ENCODE measurements around the gene TTC39B.

The TTC39B gene

DNA sequence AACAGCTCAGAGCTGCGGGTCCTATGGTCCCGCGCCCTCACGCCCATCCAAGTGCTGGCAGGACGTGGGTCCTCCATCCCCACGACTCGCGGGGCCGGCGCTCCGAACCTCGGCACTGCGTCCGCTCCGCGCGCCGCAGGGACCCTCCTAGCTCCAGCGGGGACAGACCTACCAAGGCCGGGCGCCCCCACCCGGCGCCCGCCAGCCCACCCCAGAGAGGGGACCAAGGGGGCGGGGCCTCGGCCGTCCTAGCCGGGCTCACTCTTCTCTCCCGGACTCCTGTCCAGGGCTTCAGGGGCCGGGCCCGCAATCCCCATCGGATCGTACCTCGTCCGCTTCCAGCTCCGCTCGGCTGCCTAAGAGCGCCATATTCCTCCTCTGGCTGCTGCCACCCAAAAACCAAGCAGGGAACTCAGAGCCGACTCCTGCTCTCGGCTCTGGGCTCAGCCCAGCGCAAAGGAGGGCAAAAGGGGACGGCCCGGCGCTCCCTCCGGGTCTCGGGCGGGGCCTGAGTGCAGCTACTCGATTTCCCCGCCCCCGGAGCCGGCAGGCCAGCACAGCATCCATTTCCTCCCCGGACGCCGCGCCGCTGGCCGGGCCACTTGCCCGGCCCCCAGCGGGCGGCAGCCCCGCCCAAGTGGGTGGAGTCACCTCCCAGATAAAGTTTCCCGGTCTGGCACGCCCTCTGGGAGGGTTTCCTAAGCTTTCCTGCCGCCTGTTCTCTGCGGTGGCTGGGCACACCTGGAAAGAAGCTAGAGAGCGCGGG is at the start of gene TTC39B:
Gene TTC39B, minus strand, starts transcription at position 460 of the 766 bp plus-strand sequence. Its CDS starts 91 bp downstream, at position 369.
- no peaks in the 10 kb centered on the region for H3K36me3 ChIP-seq (ENCODE audit: control insufficient read depth, insufficient read depth, low read length)
- DNase-seq (ENCODE audit: extremely low read depth, insufficient read length), result peak; percentile 82
- TF ChIP-seq, protein P1, sequence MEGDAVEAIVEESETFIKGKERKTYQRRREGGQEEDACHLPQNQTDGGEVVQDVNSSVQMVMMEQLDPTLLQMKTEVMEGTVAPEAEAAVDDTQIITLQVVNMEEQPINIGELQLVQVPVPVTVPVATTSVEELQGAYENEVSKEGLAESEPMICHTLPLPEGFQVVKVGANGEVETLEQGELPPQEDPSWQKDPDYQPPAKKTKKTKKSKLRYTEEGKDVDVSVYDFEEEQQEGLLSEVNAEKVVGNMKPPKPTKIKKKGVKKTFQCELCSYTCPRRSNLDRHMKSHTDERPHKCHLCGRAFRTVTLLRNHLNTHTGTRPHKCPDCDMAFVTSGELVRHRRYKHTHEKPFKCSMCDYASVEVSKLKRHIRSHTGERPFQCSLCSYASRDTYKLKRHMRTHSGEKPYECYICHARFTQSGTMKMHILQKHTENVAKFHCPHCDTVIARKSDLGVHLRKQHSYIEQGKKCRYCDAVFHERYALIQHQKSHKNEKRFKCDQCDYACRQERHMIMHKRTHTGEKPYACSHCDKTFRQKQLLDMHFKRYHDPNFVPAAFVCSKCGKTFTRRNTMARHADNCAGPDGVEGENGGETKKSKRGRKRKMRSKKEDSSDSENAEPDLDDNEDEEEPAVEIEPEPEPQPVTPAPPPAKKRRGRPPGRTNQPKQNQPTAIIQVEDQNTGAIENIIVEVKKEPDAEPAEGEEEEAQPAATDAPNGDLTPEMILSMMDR (IDR thresholded peaks at IDR 0.05; ENCODE audit: insufficient read depth, low read length, poor library complexity, severe bottlenecking), result no peak
- peak within 1 kb of the TSS; percentile 76 for H3K4me3 ChIP-seq (replicated peaks; ENCODE audit: low read depth, low read length)
- no peaks in the 10 kb centered on the region for H3K27me3 ChIP-seq (replicated peaks; ENCODE audit: control insufficient read depth, insufficient read depth, low read length)

DNA sequence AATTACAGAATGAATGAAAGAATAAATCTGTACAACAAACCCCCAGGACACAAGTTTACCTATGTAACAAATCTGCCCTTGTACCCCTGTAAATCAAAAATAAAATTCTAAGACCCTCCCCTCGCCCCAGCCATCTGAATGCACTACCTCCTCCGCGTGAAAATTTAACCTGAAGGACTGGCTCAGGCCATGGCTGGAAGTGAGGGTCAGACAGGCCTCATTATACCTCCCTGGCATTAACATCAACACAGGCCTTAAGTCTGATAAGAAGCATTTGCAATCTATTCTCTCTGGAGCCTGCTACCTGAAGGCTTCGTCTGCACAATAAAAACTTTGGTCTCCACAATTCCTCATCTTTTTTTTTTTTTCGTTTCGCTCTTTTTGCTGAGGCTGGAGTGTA is 48.7 kb upstream of the TTC39B start:
- H3K27me3 ChIP-seq (replicated peaks; ENCODE audit: control insufficient read depth, insufficient read depth, low read length), result no peaks in the 10 kb centered on the region
- H3K4me3 ChIP-seq (replicated peaks; ENCODE audit: low read depth, low read length), result no peak overlapping the region
- TF ChIP-seq, protein P1 (IDR thresholded peaks at IDR 0.05; ENCODE audit: insufficient read depth, low read length, poor library complexity, severe bottlenecking), result no peak
- no peaks in the 10 kb centered on the region for H3K36me3 ChIP-seq (ENCODE audit: control insufficient read depth, insufficient read depth, low read length)
- no peak for DNase-seq (ENCODE audit: extremely low read depth, insufficient read length)

- no peaks in the 10 kb centered on the region for H3K27me3 ChIP-seq (replicated peaks; ENCODE audit: control insufficient read depth, insufficient read depth, low read length)
- TF ChIP-seq, protein P1 (IDR thresholded peaks at IDR 0.05; ENCODE audit: insufficient read depth, low read length, poor library complexity, severe bottlenecking), result no peak
- DNase-seq (ENCODE audit: extremely low read depth, insufficient read length), result no peak
- H3K36me3 ChIP-seq (ENCODE audit: control insufficient read depth, insufficient read depth, low read length), result no peaks in the 10 kb centered on the region
- no peak overlapping the region for H3K4me3 ChIP-seq (replicated peaks; ENCODE audit: low read depth, low read length)
These were observed 47.7 kb upstream of the TTC39B start for GRCh38 chr9:15354713-15355112.

DNA sequence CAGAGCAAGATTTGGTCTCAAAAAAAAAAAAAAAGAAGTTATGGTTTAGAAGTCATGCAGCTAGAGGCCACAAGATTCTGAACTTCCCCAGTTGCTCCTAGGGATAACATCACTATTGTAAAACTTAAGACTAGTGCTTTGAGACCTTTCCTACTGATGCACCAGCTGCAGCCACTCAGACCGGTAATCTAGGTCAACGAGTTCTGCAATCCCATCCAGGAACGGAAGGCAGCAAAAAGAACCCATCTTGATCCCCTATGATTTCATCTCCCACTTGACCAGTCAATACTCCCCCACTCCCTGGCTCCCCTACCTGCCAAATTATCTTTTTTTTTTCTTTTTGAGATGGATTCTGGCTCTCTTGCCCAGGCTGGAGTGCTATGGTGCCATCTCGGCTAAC is 46.9 kb upstream of the TTC39B start:
- Histone ChIP-seq H3K4me3 (replicated peaks; ENCODE audit: low read depth, low read length) (no peak overlapping the region), H3K27me3 (replicated peaks; ENCODE audit: control insufficient read depth, insufficient read depth, low read length) (no peaks in the 10 kb centered on the region), H3K36me3 (ENCODE audit: control insufficient read depth, insufficient read depth, low read length) (no peaks in the 10 kb centered on the region)
- no peak for DNase-seq (ENCODE audit: extremely low read depth, insufficient read length)
- TF ChIP-seq, protein P1 (IDR thresholded peaks at IDR 0.05; ENCODE audit: insufficient read depth, low read length, poor library complexity, severe bottlenecking), result no peak

DNA sequence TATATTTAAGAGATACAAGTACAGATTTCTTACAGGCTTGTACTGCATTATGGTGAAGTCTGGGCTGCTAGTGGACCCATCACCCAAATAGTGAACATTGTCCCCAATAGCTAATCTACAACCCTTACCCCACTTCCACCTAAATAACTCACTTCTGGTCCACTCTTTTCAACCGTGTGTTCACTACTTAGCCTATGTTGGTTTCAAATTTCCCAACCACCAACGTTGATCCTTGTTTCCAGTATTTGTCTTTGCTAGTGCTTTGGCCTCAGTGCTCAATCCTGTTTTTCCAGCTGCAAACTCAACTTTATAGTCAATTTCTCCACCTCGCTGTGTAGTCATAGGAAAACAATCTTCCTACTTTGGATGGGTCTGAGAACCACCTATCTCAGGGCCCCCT is 45.3 kb upstream of the TTC39B start:
- DNase-seq (ENCODE audit: extremely low read depth, insufficient read length), result no peak
- Histone ChIP-seq H3K27me3 (replicated peaks; ENCODE audit: control insufficient read depth, insufficient read depth, low read length) (no peaks in the 10 kb centered on the region), H3K36me3 (ENCODE audit: control insufficient read depth, insufficient read depth, low read length) (no peaks in the 10 kb centered on the region), H3K4me3 (replicated peaks; ENCODE audit: low read depth, low read length) (no peak overlapping the region)
- TF ChIP-seq, protein P1 (IDR thresholded peaks at IDR 0.05; ENCODE audit: insufficient read depth, low read length, poor library complexity, severe bottlenecking), result no peak

All from GM06990 (cell line).